Lung (tissue), 12 donors: ENCODE results near the gene DNAJC16. TPM values are rescaled to one million over a fixed set of nuclear protein-coding genes. Genes with fewer than 3 reads are reported as not detected.
"Not testable (repeated sequence)": the region's sequence is repeated elsewhere in the genome, so short reads cannot be mapped to it uniquely, and the experiment has no call there.

Experiments
- ATAC-seq: fragments of 200-7000 bp; cut with Tn5 transposase; one replicate; pipeline ENCODE4 v1.9.1; 2020; ENCODE audit warnings: moderate number of reproducible peaks; ENCODE audit not compliant: insufficient read depth, low FRiP score
- DNase-seq, 3 donors: peaks; one replicate each; pipeline ENCODE4 v3.0.0-alpha.2; 2013 to 2017
- H3K27ac ChIP-seq, 2 donors: one replicate each; pipeline ENCODE4 v1.5.1; 2013; ENCODE audit warnings: mild to moderate bottlenecking in 2 of 2, moderate library complexity in 2 of 2, control low read depth in 1 of 2, inconsistent platforms in 1 of 2, low read depth in 1 of 2, low read length in 1 of 2
- H3K27me3 ChIP-seq, 3 donors: one replicate each; pipeline ENCODE4 v1.5.1; 2013; ENCODE audit warnings: low read length in 2 of 3; ENCODE audit not compliant: control insufficient read depth in 3 of 3, insufficient read depth in 3 of 3
- H3K36me3 ChIP-seq, 4 donors: one replicate each; pipeline ENCODE4 v1.5.1; 2013; ENCODE audit warnings: low read length in 4 of 4, mild to moderate bottlenecking in 1 of 4, moderate library complexity in 1 of 4; ENCODE audit not compliant: control insufficient read depth in 4 of 4, insufficient read depth in 4 of 4
- H3K4me1 ChIP-seq, 5 donors: one replicate each; pipeline ENCODE4 v1.5.1; 2013; ENCODE audit warnings: low read length in 5 of 5, mild to moderate bottlenecking in 2 of 5, moderate library complexity in 1 of 5; ENCODE audit not compliant: control insufficient read depth in 5 of 5, insufficient read depth in 5 of 5
- H3K4me3 ChIP-seq: one replicate; pipeline ENCODE4 v1.5.1; 2013; ENCODE audit warnings: mild to moderate bottlenecking, control low read depth, moderate library complexity
- H3K9ac ChIP-seq, 2 donors: one replicate each; pipeline ENCODE4 v1.5.1; 2013; ENCODE audit warnings: low read length in 2 of 2, control low read depth in 1 of 2; ENCODE audit not compliant: insufficient read depth in 1 of 2
- H3K9me3 ChIP-seq, 4 donors: one replicate each; pipeline ENCODE4 v1.5.1; 2013; ENCODE audit warnings: low read length in 3 of 4, mild to moderate bottlenecking in 1 of 4, moderate library complexity in 1 of 4; ENCODE audit not compliant: control insufficient read depth in 4 of 4, insufficient read depth in 3 of 4
- CTCF ChIP-seq: IDR thresholded peaks from 2 replicates; pipeline ENCODE4 v1.5.1; 2012; ENCODE audit warnings: mild to moderate bottlenecking; ENCODE audit errors: control extremely low read depth, extremely low read depth
- WGBS, 2 donors: extraction: QIAGEN DNeasy Blood & Tissue Kit; methylation state at CpG; one replicate each; pipeline ENCODE4 v1.1.7; 2013; 5-methylcytosine and 5-hydroxymethylcytosine counted together
- polyA plus RNA-seq, 2 donors: library from polyadenylated mRNA; stranded (reverse); fragments of 200-250 nt; gene quantifications; one replicate each; pipeline ENCODE4 v1.2.1, GENCODE V29; 2013
- total RNA-seq, 2 donors: library from RNA; depleted of rRNA in 1 of 2; stranded (reverse); fragments of >200 nt in 1 of 2; gene quantifications; one replicate each; pipeline ENCODE4 v1.2.1, GENCODE V29; 2014 to 2021
- donor health status: control.
- donor health status: control.
- donor health status: Bipolar disorder and iron deficiency.
- donor health status: healthy.
- donor health status: DM: yes; HTN: yes; CAD: no.

The DNAJC16 gene
- total and polyA plus RNA-seq, 4 donors = 4.8 to 28.8 (median 12.8) TPM

GRCh38 chr1:15479654-15480347 is 46.8 kb upstream of the DNAJC16 start:
- no peak overlapping the region for H3K9ac ChIP-seq

GRCh38 chr1:15482455-15482854 is 44.2 kb upstream of the DNAJC16 start:
- not testable (repeated sequence) for H3K36me3 ChIP-seq
- 84 to 93% methylated on average over 6 of the region's 6 CpGs for WGBS, 2 donors

More at GRCh38 chr1:15479654-15480347, 46.8 kb upstream of the DNAJC16 start:
- no peak overlapping the region for H3K4me3 ChIP-seq
- DNase-seq (no peak), ATAC-seq (no peak)
- peaks cover 0 to 1% (median 0%) of the 10 kb centered on the region in 4 donors for H3K36me3 ChIP-seq
- 91 to 94% methylated on average over 11 of the region's 11 CpGs for WGBS, 2 donors
- no peaks in the 10 kb centered on the region for H3K9me3 ChIP-seq
- H3K27ac ChIP-seq = no peak overlapping the region
- TF ChIP-seq CTCF = no peak
- H3K27me3 ChIP-seq = no peaks in the 10 kb centered on the region
- H3K4me1 ChIP-seq = peaks cover 0 to 21% (median 2%) of the 10 kb centered on the region in 5 donors

GRCh38 chr1:15482983-15483543 is 43.6 kb upstream of the DNAJC16 start:
- not testable (repeated sequence) for H3K4me3 ChIP-seq, H3K36me3 ChIP-seq, H3K9ac ChIP-seq, H3K27ac ChIP-seq, H3K9me3 ChIP-seq, DNase-seq, H3K27me3 ChIP-seq, ATAC-seq, H3K4me1 ChIP-seq
- 85 to 88% methylated on average over 13 of the region's 16 CpGs for WGBS, 2 donors

More at GRCh38 chr1:15482455-15482854, 44.2 kb upstream of the DNAJC16 start:
- not testable (repeated sequence) for H3K4me3 ChIP-seq, ATAC-seq, DNase-seq, H3K27me3 ChIP-seq, H3K9ac ChIP-seq, H3K9me3 ChIP-seq, H3K27ac ChIP-seq, H3K4me1 ChIP-seq

GRCh38 chr1:15483971-15484370 is 42.7 kb upstream of the DNAJC16 start:
- TF ChIP-seq CTCF = no peak
- no peak for ATAC-seq
- DNase-seq = no peak
- Histone ChIP-seq H3K9me3 (no peaks in the 10 kb centered on the region), H3K9ac (no peak overlapping the region), H3K4me3 (no peak overlapping the region), H3K27ac (no peak overlapping the region), H3K27me3 (no peaks in the 10 kb centered on the region), H3K36me3 (peaks cover 0 to 3% (median 2%) of the 10 kb centered on the region in 4 donors), H3K4me1 (no peaks in the 10 kb centered on the region)
- 88 to 90% methylated on average over 2 of the region's 2 CpGs for WGBS, 2 donors

GRCh38 chr1:15484443-15484842 is 42.2 kb upstream of the DNAJC16 start:
- H3K9me3 ChIP-seq, H3K36me3 ChIP-seq, DNase-seq, H3K9ac ChIP-seq, H3K27me3 ChIP-seq, H3K4me3 ChIP-seq, ATAC-seq, H3K4me1 ChIP-seq, H3K27ac ChIP-seq: not testable (repeated sequence)
- WGBS, 2 donors = 92 to 97% methylated on average over 6 of the region's 6 CpGs
